Measurements from ENCODE around the gene GRM4.

GRCh38 chr6:33998660-33999059 is 147.2 kb downstream of the GRM4 start:
- TF ChIP-seq CTCF (IDR thresholded peaks at IDR 0.05): no peak
- TF ChIP-seq POLR2A (IDR thresholded peaks at IDR 0.05): no peak

All from heart left ventricle (tissue), 13 donors.